Measurements from ENCODE around the gene SLC25A12.
"Not testable (repeated sequence)": the region's sequence is repeated elsewhere in the genome, so short reads cannot be mapped to it uniquely, and the experiment has no call there.

The SLC25A12 gene

DNA sequence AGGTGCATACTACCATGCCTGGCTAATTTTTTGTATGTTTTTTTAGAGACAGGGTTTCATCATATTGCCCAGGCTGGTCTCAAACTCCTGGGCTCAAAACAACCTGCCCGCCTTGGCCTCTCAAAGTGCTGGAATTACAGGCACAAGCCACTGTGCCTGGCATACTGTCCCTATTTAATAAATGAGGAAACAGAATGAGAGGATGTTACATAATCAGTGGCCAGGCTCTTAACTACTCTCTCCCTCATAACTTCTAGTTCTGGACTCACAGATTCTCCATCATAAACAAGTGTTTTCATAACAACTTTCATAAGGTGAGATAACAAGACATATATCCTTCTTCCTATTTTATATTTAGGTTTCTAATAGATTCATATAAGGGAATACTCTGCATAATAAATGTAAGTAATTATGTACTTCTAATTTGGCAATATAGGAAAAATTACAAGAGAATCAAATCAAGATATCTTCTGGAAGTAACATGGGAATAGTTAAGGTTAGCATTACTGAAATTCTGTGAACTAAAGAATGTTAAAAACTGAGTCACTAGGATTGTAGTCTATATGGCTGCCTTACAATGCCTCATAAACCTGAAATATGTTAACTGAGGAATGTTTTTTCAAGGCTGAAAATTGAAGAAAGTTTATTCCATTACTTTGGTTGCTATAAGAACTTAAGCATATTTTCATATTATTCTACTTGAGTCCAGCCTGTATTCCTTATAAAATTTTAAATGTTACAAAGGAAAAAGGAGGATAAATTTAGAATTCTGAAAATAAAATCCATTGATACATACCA, 71.3 kb downstream of the SLC25A12 start:
- no peak for DNase-seq

GRCh38 chr2:171819453-171819852, 74.6 kb downstream of the SLC25A12 start:
- no peak for DNase-seq

DNA sequence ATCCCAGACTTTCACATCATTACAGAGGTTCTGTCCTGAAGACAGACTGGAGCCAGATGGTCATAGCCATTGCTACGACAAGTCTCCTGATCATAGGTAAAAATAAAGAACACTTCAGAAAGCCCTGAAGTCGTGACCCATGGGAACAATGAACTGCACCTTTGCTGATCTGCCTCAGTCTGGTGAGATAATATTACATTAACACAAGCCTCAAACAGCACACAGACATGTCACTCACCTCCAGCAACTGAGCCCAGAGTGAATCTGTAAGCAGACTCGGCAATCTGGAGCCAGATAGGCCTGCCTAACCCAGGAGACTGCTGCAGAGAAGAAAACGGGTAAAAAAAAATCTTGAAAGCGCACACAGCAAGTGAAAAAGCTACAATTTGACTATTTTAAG, 79.2 kb downstream of the SLC25A12 start:
- no peak for DNase-seq

GRCh38 chr2:171814174-171814573, 79.9 kb downstream of the SLC25A12 start:
- DNase-seq: no peak

DNA sequence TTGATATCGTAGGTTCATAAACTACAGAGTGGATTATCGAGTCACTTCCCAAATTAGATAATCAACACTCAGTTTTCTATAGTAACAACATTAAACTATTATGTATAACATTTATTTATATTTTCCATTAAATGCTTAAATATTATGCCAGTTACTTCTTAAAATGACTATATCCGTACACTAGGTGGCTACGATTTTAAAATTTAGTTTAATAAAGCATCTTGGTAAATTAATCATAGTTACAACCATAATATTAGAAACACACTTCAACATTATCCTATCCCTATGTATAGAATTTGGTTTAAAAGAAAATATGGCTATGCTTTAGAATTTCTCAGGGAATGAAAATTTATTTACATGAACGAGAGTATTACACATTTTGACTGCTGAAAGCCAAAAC, 80.3 kb downstream of the SLC25A12 start:
- DNase-seq: no peak

GRCh38 chr2:171813126-171813525, 80.9 kb downstream of the SLC25A12 start:
- DNase-seq: no peak

- no peak for DNase-seq
Measured at GRCh38 chr2:171811245-171811628, 82.8 kb downstream of the SLC25A12 start.

DNA sequence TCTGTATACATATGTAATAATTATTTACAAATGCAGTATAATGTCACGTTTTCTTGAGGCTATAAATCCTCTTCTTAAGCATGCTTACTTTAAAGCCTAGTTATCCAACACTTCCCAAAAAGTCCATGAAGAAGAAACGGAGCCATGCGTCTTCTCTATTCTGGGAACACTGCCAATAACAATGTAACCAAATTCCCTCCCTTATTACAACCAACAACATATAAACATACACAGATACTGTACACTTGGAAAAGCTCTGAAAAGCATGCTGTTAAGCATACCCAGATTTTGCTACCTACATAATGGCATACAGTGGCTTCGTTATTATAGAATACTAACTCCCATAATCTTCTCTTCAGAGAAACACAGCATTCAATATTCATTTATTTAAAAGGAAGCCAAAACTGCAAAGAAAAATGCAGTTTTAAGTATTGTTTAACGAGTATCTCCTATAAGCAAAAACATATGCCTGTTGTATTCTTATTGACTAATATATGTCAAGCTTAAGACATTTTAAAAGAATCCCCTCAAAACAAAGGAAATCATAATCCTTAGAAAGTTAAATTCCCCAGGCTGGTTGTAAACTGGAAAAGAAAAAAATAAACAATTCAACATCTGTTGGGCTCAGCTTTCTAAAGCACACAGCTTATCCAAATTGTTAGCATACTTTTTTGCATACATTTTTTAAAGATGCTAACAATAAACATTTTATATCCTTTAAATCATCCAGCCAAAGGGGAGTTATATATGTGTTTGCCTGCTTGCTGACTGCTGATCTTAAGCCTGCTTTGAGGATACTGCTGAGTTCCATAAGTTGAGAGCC, 83.4 kb downstream of the SLC25A12 start:
- no peak for DNase-seq

- not testable (repeated sequence) for DNase-seq
Measured at GRCh38 chr2:171808885-171809284, 85.2 kb downstream of the SLC25A12 start.

GRCh38 chr2:171807831-171808393, 86.1 kb downstream of the SLC25A12 start:
- no peak for DNase-seq

GRCh38 chr2:171807119-171807518, 86.9 kb downstream of the SLC25A12 start:
- no peak for DNase-seq

DNA sequence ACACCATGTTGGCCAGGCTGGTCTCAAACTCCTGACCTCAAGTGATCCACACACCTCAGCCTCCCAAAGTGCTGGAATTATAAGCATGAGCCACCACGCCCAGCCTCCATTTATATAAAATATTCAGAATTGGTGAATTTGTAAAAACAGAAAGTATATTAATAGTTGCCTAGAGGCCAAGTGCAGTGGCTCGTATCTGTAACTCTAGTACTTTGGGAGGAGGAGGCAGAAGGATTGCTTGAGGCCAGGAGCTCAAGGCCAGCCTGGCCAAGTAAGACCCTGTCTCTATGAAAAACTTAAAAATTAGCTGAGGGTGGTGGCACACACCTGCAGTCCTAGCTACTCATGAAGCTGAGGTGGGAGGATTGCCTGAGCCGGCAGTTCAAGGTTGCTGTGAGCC, 89.6 kb downstream of the SLC25A12 start:
- no peak for DNase-seq

GRCh38 chr2:171803757-171804156, 90.3 kb downstream of the SLC25A12 start:
- no peak for DNase-seq

DNA sequence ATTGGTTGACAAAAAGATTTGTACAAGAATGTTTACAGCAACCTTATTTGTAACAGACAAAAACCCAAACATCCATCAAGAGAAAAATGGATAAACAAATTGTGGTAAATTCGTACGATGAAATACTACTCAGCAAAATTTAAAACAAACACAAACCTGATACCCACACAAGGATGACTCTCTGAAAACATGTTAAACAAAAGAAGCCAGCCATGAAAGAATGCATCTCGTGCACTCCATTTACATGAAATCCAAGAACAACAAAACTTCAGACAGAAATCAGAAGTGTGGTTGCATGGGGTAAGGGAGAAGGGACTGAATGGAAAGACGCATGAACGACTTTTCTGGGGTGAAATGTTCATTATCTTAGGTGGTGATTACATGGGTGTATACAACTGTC, 93.4 kb downstream of the SLC25A12 start:
- DNase-seq: no peak

GRCh38 chr2:171798156-171798820, 95.8 kb downstream of the SLC25A12 start:
- no peak for DNase-seq

DNA sequence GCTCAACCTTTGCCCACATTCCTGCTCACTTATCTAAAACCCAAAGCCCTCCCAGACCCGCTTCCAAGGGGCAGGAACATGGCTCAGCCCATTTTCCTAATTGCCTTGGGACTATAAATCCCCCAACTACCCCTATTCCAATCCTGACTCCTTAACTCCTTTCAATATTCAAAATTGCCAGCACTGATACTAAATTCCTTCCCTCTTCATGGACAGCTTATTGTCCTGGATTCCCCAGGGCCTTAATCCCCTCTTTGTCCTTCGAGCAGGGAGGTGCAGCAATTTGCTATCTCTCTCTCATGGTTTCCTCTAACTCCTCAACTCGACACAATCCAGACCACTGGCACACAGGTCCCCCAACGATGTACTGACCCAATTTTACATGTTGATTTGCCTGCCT, 99.1 kb downstream of the SLC25A12 start:
- no peak for DNase-seq

DNA sequence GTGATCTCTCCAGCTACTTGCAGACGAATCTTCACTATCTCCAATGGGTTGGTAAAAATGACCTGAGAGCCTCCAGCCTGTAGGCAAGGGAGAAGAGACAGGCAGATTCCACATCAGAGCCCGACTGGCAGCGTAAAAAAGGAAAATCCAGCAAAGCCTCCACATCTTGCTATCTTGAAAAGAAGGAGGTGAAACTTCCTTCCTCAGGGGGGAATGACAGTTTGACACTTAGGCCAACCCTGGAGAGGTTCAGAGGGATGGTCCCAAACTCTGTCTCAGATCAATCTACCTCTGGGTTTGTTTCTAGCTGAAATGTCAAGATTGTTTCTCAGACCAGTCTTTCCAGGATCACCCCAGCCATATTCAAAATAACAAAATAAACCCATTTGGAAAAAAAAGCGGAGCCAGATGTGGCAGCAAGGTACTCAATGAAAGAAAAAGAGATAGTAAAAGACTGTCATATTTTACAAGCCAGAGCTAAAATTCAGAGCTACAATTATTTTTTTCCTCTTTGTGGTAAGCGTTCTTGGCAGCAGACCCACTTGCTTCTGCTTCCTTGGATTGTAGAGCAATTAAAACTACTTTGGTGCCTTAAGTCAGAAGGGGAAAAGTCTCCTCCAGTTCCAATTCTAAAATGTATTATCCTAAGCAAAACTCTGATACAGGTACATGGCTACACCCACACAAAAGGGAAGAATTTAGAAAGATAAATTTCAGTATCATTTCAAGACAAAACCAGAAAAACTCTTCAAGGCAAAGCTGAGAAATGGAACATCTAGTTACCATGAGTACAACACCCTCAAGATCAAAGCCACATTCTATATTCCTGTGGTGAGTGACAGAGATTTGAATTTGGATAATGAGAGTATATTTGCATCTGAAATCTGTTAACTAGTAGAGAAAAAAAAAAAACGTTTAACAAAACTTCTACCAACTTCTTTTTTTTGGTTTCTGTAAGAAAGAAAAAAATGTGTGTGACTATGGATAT, 100.1 kb downstream of the SLC25A12 start:
- no peak for DNase-seq

DNA sequence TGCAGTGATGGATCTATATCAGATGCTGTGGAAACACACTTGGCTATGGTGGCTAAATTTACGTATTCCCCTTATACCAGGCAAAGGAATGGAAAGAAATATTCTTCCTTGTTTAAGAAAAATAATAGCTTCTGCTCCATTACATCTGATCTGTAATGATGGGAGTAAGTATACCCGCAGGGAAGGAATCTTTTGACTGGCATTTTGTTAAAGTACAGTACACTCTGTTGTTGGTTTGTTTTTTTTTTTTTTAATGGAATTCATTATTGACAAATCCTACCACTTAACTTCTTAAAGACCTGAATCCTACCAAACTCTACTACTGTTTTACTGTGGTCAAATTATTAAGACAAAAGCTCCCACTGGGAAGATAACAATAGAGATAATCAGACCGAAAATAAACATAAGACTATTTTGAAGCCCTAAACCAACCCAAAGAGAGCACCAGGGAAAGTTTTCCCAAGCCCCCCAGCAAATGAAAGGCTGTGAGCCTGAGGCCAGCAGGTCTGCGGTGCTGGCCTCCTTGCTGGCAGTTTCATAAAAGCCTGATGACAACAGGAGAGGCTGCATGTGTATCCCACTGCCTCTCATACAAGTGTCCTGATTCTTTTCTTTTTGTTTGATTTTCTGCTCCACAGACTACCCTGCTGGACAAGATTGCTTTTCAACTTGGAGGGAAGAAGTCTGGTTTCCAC, 101.0 kb downstream of the SLC25A12 start:
- no peak for DNase-seq

- no peak for DNase-seq
Measured at GRCh38 chr2:171792157-171792556, 101.9 kb downstream of the SLC25A12 start.

GRCh38 chr2:171791361-171791760, 102.7 kb downstream of the SLC25A12 start:
- no peak for DNase-seq

GRCh38 chr2:171789956-171790355, 104.1 kb downstream of the SLC25A12 start:
- no peak for DNase-seq

Measured in CD4-positive, alpha-beta T cell treated with Interferon gamma for 1 hour (primary cell).